ENCODE data around the gene CD207. TPM values are rescaled to one million over a fixed set of nuclear protein-coding genes. Genes with fewer than 3 reads are reported as not detected.

The CD207 gene
- total and polyA plus RNA-seq, 2 of the 8 experiments (the other 6 are each of a cell fraction or from before 2014, with no cell fraction given), result not detected

DNA sequence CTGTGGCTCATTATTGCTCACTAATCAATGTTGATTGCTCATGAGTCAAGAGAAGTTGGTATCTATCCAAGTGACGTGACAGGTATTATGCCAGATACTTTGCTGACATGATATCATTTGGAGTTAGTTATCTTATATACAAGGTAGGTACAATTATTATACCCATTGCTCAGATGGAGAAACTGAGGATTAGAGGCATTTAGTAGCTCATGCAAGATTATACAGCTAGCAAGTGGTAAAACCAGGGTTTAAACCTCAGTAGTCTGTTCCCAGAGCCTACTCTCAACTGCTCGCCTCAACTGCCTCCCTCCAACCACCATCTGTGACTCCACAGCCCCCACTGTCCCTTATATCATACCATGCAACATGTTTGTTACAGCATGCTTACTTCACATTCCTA is 51.3 kb downstream of the CD207 start:
- DNase-seq (ENCODE audit: low read depth in 1 of 2, low spot score in 2 of 2) (no peak), FAIRE-seq (no peak)
- Histone ChIP-seq H2BK15ac (ENCODE audit: low read length) (no peak overlapping the region), H2BK5ac (ENCODE audit: low read depth, low read length) (no peak overlapping the region), H2BK20ac (ENCODE audit: low read length) (no peak overlapping the region), H3K27me3 (replicated peaks in 1 of 4; ENCODE audit: control insufficient read depth in 3 of 4, extremely low read depth in 1 of 4, insufficient read depth in 3 of 4, low read length in 3 of 4) (peaks cover 7 to 20% (median 14%) of the 10 kb centered on the region in 4 experiments), H2AFZ (ENCODE audit: low read length) (no peak overlapping the region), H4K20me1 (replicated peaks in 1 of 2; ENCODE audit: control insufficient read depth in 1 of 2, insufficient read depth in 2 of 2, low read length in 2 of 2) (no peaks in the 10 kb centered on the region), H3K4me1 (replicated peaks in 1 of 4; ENCODE audit: control insufficient read depth in 3 of 4, insufficient read depth in 4 of 4, low read length in 3 of 4) (peaks cover 0 to 1% (median 0%) of the 10 kb centered on the region in 4 experiments; a peak in 1 of 7 replicates), H4K5ac (ENCODE audit: insufficient read length, low read depth, low read length) (no peak overlapping the region), H4K8ac (ENCODE audit: extremely low read depth, insufficient read depth, low read length) (no peak overlapping the region), H3K4me2 (ENCODE audit: insufficient read depth in 1 of 2, low read depth in 2 of 2, low read length in 2 of 2) (no peak overlapping the region), H3K27ac (ENCODE audit: low read depth, low read length) (no peak overlapping the region), H2BK12ac (ENCODE audit: low read depth, low read length) (no peak overlapping the region), H3K56ac (replicated peaks; ENCODE audit: insufficient read length, low read depth, low read length) (no peak overlapping the region), H3K23ac (ENCODE audit: insufficient read length) (no peak overlapping the region), H4K91ac (replicated peaks; ENCODE audit: insufficient read length, low read length) (no peak overlapping the region), H3K79me1 (ENCODE audit: low read depth, low read length) (no peaks in the 10 kb centered on the region), H2BK120ac (replicated peaks; ENCODE audit: low read depth, low read length) (no peak overlapping the region), H3K9ac (replicated peaks in 1 of 4; ENCODE audit: extremely low read depth in 1 of 4, low read depth in 3 of 4, low read length in 3 of 4) (no peak overlapping the region), H2AK5ac (ENCODE audit: low read depth, low read length) (no peak overlapping the region), H3K18ac (ENCODE audit: extremely low read depth, low read length) (no peak overlapping the region), H3K4ac (replicated peaks; ENCODE audit: insufficient read length, low read depth, low read length) (no peak overlapping the region), H3K14ac (ENCODE audit: insufficient read length) (no peak overlapping the region), H3K4me3 (ENCODE audit: extremely low read depth in 1 of 4, insufficient read depth in 2 of 4, low read depth in 3 of 4, low read length in 4 of 4) (no peak overlapping the region), H3K23me2 (ENCODE audit: low read depth, low read length) (no peaks in the 10 kb centered on the region), H3K9me3 (ENCODE audit: insufficient read depth in 2 of 2, low read depth in 1 of 2, low read length in 1 of 2) (no peaks in the 10 kb centered on the region), H3K79me2 (ENCODE audit: control insufficient read depth in 1 of 2, insufficient read depth in 2 of 2, low read length in 2 of 2) (no peaks in the 10 kb centered on the region), H3K36me3 (ENCODE audit: control insufficient read depth in 2 of 4, insufficient read depth in 4 of 4, low read length in 3 of 4) (no peaks in the 10 kb centered on the region)
- 87% methylated on average over 2 of the region's 2 CpGs; no CpG with 5 or more reads in 1 of the 2 experiments for WGBS, 2 experiments (ENCODE audit: extremely low coverage in 1 of 2, insufficient coverage in 1 of 2, insufficient read length in 1 of 2, insufficient replicate concordance in 2 of 2, low coverage in 1 of 2, low lambda C conversion rate in 2 of 2, missing lambda C conversion rate in 1 of 2)
- ChIA-PET CTCF (ENCODE audit: partially characterized antibody) (interaction anchor here (0.7 to 8.6 kb wide), 31 partner anchors 9 to 447 kb away, joined by 3 to 117 read pairs (median 6); partner anchors contain the start of gene ADD2), POLR2A (ENCODE audit: partially characterized antibody) (no interaction called here)
- TF ChIP-seq CEBPB (IDR thresholded peaks at IDR 0.05; ENCODE audit: low read depth, low read length) (no peak), HDAC2 (IDR thresholded peaks at IDR 0.05; ENCODE audit: borderline replicate concordance in 1 of 2, low read depth in 2 of 2, low read length in 2 of 2) (0 out of 4 replicates have a peak, but pooled peaks of 1 of the 2 experiments have one; percentile 51), KDM1A (IDR thresholded peaks at IDR 0.05; ENCODE audit: borderline replicate concordance, low read length) (peak; percentile 91)

Small RNAs within 50 kb of the gene (small RNA-seq; reads per million reads assigned to genes)
- not detected for gene HMGN2P21 (ENCODE audit: insufficient read depth)

Other genes with a start within 250 kb of the CD207 start
- gene ADD2, start 67.6 kb downstream of the CD207 start, total RNA-seq (2021; fragmentation: NEBNext Ultra II Directional; extraction: Animal tissue kit (Norgen Biotek cat#: 25700)), result 166 and 170 TPM in 2 replicates
- 58.5 and 96.4 TPM in 2 replicates for gene ADD2, start 67.6 kb downstream of the CD207 start, polyA plus RNA-seq (2011; rRNA removed)
- gene FIGLA, start 45.2 kb downstream of the CD207 start, total RNA-seq (2021; fragmentation: NEBNext Ultra II Directional; extraction: Animal tissue kit (Norgen Biotek cat#: 25700)), result not detected in 2 replicates
- not detected in 2 replicates for gene FIGLA, start 45.2 kb downstream of the CD207 start, polyA plus RNA-seq (2011; rRNA removed)
- not detected in 2 replicates for gene CLEC4F, start 15.2 kb downstream of the CD207 start, total RNA-seq (2021; fragmentation: NEBNext Ultra II Directional; extraction: Animal tissue kit (Norgen Biotek cat#: 25700))
- not detected in 2 replicates for gene CLEC4F, start 15.2 kb downstream of the CD207 start, polyA plus RNA-seq (2011; rRNA removed)
- not detected in 2 replicates for gene VAX2, start 64.8 kb upstream of the CD207 start, total RNA-seq (2021; fragmentation: NEBNext Ultra II Directional; extraction: Animal tissue kit (Norgen Biotek cat#: 25700))
- not detected in 2 replicates for gene VAX2, start 64.8 kb upstream of the CD207 start, polyA plus RNA-seq (2011; rRNA removed)
- not detected in 2 replicates for gene ATP6V1B1, start 100.1 kb upstream of the CD207 start, total RNA-seq (2021; fragmentation: NEBNext Ultra II Directional; extraction: Animal tissue kit (Norgen Biotek cat#: 25700))
- 0.17 TPM in 1 of 2 replicates, not detected in the other for gene ATP6V1B1, start 100.1 kb upstream of the CD207 start, polyA plus RNA-seq (2011; rRNA removed)
- gene ANKRD53, start 142.8 kb upstream of the CD207 start, total RNA-seq (2021; fragmentation: NEBNext Ultra II Directional; extraction: Animal tissue kit (Norgen Biotek cat#: 25700)), result 0.39 and 0.55 TPM in 2 replicates
- gene ANKRD53, start 142.8 kb upstream of the CD207 start, polyA plus RNA-seq (2011; rRNA removed), result 0.53 and 0.70 TPM in 2 replicates
- 24.3 and 25.2 TPM in 2 replicates for gene TEX261, start 159.1 kb upstream of the CD207 start, total RNA-seq (2021; fragmentation: NEBNext Ultra II Directional; extraction: Animal tissue kit (Norgen Biotek cat#: 25700))
- gene TEX261, start 159.1 kb upstream of the CD207 start, polyA plus RNA-seq (2011; rRNA removed), result 30.1 and 31.2 TPM in 2 replicates
- 59.9 and 62.2 TPM in 2 replicates for gene NAGK, start 232.8 kb upstream of the CD207 start, total RNA-seq (2021; fragmentation: NEBNext Ultra II Directional; extraction: Animal tissue kit (Norgen Biotek cat#: 25700))
- 57.9 and 67.8 TPM in 2 replicates for gene NAGK, start 232.8 kb upstream of the CD207 start, polyA plus RNA-seq (2011; rRNA removed)

Measured in H1 (cell line).